Measurements from ENCODE around the gene OR5M3. TPM values are rescaled to one million over a fixed set of nuclear protein-coding genes. Genes with fewer than 3 reads are reported as not detected.

The OR5M3 gene
- total RNA-seq = not detected in 2 replicates

DNA sequence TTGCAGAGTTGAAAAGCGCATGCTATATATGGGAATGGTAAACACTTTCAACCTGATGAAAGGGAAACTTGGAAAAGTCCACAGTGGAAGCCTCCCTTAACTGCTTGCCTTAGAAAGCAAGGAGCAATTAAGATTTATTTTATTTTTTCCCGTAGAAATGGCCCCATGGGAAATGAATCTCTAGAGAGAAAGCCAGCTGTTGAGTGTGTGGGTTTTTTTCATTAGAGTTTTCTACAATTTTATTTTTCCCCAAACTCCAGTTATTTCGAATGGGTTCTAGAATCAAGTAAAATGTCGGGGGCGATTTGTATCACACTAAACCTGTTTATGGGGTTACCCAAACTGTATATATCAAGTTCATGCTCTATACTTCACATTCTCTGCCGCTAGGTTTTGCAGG lies at the start of gene OR5M3:
Gene OR5M3 (minus strand): TSS at position 101 of the 400 bp plus-strand sequence. CDS start 2,855 bp downstream, outside the sequence.

DNA sequence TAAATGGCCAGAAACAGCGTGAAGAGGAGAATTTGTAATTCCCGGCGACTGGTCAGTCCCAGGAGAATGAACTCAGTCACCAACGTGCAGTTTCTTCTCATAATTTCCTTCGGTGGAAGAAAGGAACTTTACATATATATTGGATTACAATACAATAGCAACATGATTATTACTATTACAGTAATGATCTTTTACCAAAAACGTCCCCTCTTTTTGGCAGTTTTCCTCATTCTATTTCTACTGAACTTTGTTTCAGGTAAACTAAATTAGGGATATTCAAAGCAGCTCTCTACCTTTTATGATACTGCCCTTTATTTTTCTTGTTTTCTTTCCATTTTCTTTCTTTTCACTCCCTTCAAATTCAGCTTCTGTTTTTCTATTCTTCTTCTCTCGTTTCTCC lies 18.1 kb upstream of the OR5M3 start, which contains the start of gene OR5M8:
Gene OR5M8 (minus strand): TSS at position 101 of the 400 bp plus-strand sequence. CDS start 0 bp downstream, at position 101.

Other genes starting within 250 kb of the OR5M3 start
- not detected in 2 replicates for gene OR5T2, start 239.1 kb downstream of the OR5M3 start, total RNA-seq
- not detected in 2 replicates for gene OR5T3, start 221.1 kb downstream of the OR5M3 start, total RNA-seq
- not detected in 2 replicates for gene OR5T1, start 199.2 kb downstream of the OR5M3 start, total RNA-seq
- gene OR8H1, start 181.1 kb downstream of the OR5M3 start, total RNA-seq = not detected in 2 replicates
- gene OR8K3, start 158.2 kb downstream of the OR5M3 start, total RNA-seq = not detected in 2 replicates
- not detected in 2 replicates for gene OR8K1, start 127.3 kb downstream of the OR5M3 start, total RNA-seq
- not detected in 2 replicates for gene OR8J1, start 119.1 kb downstream of the OR5M3 start, total RNA-seq
- gene OR8U1, start 97.7 kb downstream of the OR5M3 start, total RNA-seq = not detected in 2 replicates
- gene OR5AL1, start 60.7 kb downstream of the OR5M3 start, total RNA-seq = not detected in 2 replicates
- gene OR5M8, start 18.0 kb upstream of the OR5M3 start, total RNA-seq = not detected in 2 replicates
- not detected in 2 replicates for gene OR5M11, start 69.9 kb upstream of the OR5M3 start, total RNA-seq
- gene OR5M10, start 104.4 kb upstream of the OR5M3 start, total RNA-seq = not detected in 2 replicates
- not detected in 2 replicates for gene OR5M1, start 141.5 kb upstream of the OR5M3 start, total RNA-seq
- not detected in 2 replicates for gene OR5AP2, start 169.1 kb upstream of the OR5M3 start, total RNA-seq
- gene OR5AR1, start 190.3 kb upstream of the OR5M3 start, total RNA-seq = not detected in 2 replicates
- gene OR9G1, start 225.7 kb upstream of the OR5M3 start, total RNA-seq = under 0.01 TPM in 1 of 2 replicates, not detected in the other

All from tracheal epithelial cell (primary cell).